HepG2 (cell line): ENCODE measurements around the gene KISS1R. TPM values are rescaled to one million over a fixed set of nuclear protein-coding genes. Genes with fewer than 3 reads are reported as not detected.
A peak's percentile ranks its signal among the peaks of the same experiment; 100 is the strongest.

Source experiments
- HMGXB3 ChIP-seq: sonication (generic); formaldehyde crosslinking; IDR thresholded peaks from 2 replicates; pipeline ENCODE4 v1.4.0; 2020; ENCODE audit warnings: missing genetic modification reagents, borderline replicate concordance
- HOXA7 ChIP-seq: sonication (generic); formaldehyde crosslinking; IDR thresholded peaks from 2 replicates; pipeline ENCODE4 v1.8.1; 2022; ENCODE audit warnings: mild to moderate bottlenecking, missing genetic modification reagents, moderate library complexity
- KLF13 ChIP-seq: sonication (generic); formaldehyde crosslinking; IDR thresholded peaks from 2 replicates; pipeline ENCODE4 v1.4.0; 2020; ENCODE audit warnings: mild to moderate bottlenecking, missing genetic modification reagents
- MTA1 ChIP-seq: sonication (generic); formaldehyde crosslinking; IDR thresholded peaks from 2 replicates; pipeline ENCODE4 v1.4.0; 2020; ENCODE audit warnings: missing genetic modification reagents, mild to moderate bottlenecking, borderline replicate concordance
- NR2F1 ChIP-seq, 2 experiments: fragments of 450-650 bp in 1 of 2; formaldehyde crosslinking in 1 of 2; IDR thresholded peaks; 2 replicates each; pipeline versions ENCODE4 v1.5.0 to v1.6.1; 2016 to 2020; ENCODE audit warnings: mild to moderate bottlenecking in 1 of 2, missing compliant biosample characterization in 1 of 2, missing genetic modification reagents in 1 of 2, moderate library complexity in 1 of 2
- PCBP2 ChIP-seq: fragments of 200-400 bp; formaldehyde crosslinking; optimal IDR thresholded peaks from 2 replicates; pipeline ENCODE3; 2018; ENCODE audit warnings: low read length, low read depth; ENCODE audit not compliant: poor library complexity, severe bottlenecking
- PRDM4 ChIP-seq: sonication (generic); formaldehyde crosslinking; IDR thresholded peaks from 2 replicates; pipeline ENCODE4 v1.9.0; 2021; ENCODE audit warnings: missing genetic modification reagents, borderline replicate concordance
- TBL1XR1 ChIP-seq: fragments of 150-350 bp; IDR thresholded peaks from 2 replicates; pipeline ENCODE4 v1.6.1; 2014; ENCODE audit warnings: borderline replicate concordance, low read length; ENCODE audit not compliant: partially characterized antibody
- WIZ ChIP-seq: sonication (generic); formaldehyde crosslinking; IDR thresholded peaks from 2 replicates; pipeline ENCODE4 v1.5.1; 2020; ENCODE audit warnings: mild to moderate bottlenecking, missing genetic modification reagents
- ZFP36 ChIP-seq: fragments of 150-350 bp; IDR thresholded peaks from 2 replicates; pipeline ENCODE4 v1.6.1; 2018; ENCODE audit warnings: borderline replicate concordance, low read length, low read depth; ENCODE audit not compliant: partially characterized antibody
- ZNF879 ChIP-seq: sonication (generic); formaldehyde crosslinking; IDR thresholded peaks from 2 replicates; pipeline ENCODE4 v1.8.1; 2023; ENCODE audit warnings: missing genetic modification reagents
- ZSCAN5A ChIP-seq: sonication (generic); formaldehyde crosslinking; IDR thresholded peaks from 2 replicates; pipeline ENCODE4 v1.8.0; 2022; ENCODE audit warnings: mild to moderate bottlenecking, missing genetic modification reagents, borderline replicate concordance
- polyA plus RNA-seq, 8 experiments: library from polyadenylated mRNA; depleted of rRNA in 3 of 8; stranded (reverse) in 7 of 8; unstranded in 1 of 8; fragments of >200 nt; fragmentation: Illumina TruSeq in 4 of 8; extraction: Trizol in 4 of 8; gene quantifications; 2 replicates each; pipeline versions ENCODE4 v1.2.1 to v1.2.3, GENCODE V29; 2011 to 2016; ENCODE audit warnings: low read depth in 4 of 8, missing spikeins in 1 of 8, mixed read lengths in 1 of 8; ENCODE audit not compliant: insufficient read depth in 1 of 8
- total RNA-seq, 5 experiments: library from RNA; depleted of rRNA; stranded (reverse); fragments of >200 nt; fragmentation: Illumina TruSeq; extraction: Trizol; gene quantifications; 2 replicates each; pipeline ENCODE4 v1.2.3, GENCODE V29; 2016; ENCODE audit warnings: low read depth in 1 of 5
- TF ChIP-seq, protein P1 (sequence below): sonication (generic); formaldehyde crosslinking; IDR thresholded peaks from 2 replicates; pipeline ENCODE4 v1.8.0; 2022; ENCODE audit warnings: mild to moderate bottlenecking, missing genetic modification reagents; ENCODE audit not compliant: insufficient replicate concordance
- TF ChIP-seq, protein P2 (sequence below), 2 experiments: sonication (generic) in 1 of 2; formaldehyde crosslinking in 1 of 2; IDR thresholded peaks; 2 replicates each; pipeline versions ENCODE4 v1.4.0 to v1.6.1; 2018 to 2020; ENCODE audit warnings: missing genetic modification reagents in 2 of 2, borderline replicate concordance in 1 of 2, low read depth in 1 of 2, mild to moderate bottlenecking in 1 of 2, missing biosample characterization in 1 of 2

KISS1R gene
- total and polyA plus RNA-seq, 2 of the 13 experiments (the other 11 are each of a cell fraction or from before 2014, with no cell fraction given) = 1.1 to 10.2 TPM

DNA sequence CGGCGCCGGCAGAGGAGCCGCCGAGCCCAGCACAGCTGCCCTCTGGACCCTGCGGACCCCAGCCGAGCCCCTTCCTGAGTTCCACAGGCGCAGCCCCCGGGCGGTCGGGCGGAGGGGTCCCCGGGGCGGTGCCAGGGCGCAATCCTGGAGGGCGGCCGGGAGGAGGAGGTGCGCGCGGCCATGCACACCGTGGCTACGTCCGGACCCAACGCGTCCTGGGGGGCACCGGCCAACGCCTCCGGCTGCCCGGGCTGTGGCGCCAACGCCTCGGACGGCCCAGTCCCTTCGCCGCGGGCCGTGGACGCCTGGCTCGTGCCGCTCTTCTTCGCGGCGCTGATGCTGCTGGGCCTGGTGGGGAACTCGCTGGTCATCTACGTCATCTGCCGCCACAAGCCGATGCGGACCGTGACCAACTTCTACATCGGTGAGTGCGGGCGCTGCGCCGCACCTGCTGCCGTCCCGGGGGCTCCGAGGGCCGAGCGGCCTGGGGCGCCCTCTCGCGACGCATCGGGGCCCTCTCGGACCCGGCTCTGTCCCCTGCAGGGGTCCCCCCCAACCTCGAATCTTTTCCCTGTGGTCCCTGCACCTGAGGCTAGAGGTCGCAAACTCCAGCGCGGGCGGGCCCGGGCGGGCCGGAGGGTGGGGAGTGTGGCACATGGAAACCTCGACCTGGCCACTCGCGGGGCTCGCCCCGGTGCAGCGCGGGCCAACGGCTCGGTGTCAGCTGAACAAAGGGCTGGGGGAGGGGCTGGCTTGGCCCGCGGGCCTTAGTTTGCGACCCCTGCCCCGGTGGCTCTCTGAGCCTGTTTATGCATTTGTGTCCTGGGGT is at the start of gene KISS1R (continued):
- no peak for TF ChIP-seq KLF13 (CRISPR knock-in tag)
- TF ChIP-seq, protein P1, sequence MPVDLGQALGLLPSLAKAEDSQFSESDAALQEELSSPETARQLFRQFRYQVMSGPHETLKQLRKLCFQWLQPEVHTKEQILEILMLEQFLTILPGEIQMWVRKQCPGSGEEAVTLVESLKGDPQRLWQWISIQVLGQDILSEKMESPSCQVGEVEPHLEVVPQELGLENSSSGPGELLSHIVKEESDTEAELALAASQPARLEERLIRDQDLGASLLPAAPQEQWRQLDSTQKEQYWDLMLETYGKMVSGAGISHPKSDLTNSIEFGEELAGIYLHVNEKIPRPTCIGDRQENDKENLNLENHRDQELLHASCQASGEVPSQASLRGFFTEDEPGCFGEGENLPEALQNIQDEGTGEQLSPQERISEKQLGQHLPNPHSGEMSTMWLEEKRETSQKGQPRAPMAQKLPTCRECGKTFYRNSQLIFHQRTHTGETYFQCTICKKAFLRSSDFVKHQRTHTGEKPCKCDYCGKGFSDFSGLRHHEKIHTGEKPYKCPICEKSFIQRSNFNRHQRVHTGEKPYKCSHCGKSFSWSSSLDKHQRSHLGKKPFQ (CRISPR knock-in tag) = no peak
- TF ChIP-seq NR2F1 (CRISPR knock-in tag; IDR thresholded peaks at IDR 0.05) = no peak
- TF ChIP-seq PCBP2 = no peak
- peak; percentile 31; the same call in 1 of the 2 replicates for TF ChIP-seq ZNF879 (CRISPR knock-in tag)
- TF ChIP-seq MTA1 (CRISPR knock-in tag) = peak; percentile 67; the same call in 1 of the 2 replicates
- TF ChIP-seq HOXA7 (CRISPR knock-in tag) = 0 out of 2 replicates have a peak, but pooled peaks have one; percentile 5
- no peak; the same call in 1 of the 2 replicates for TF ChIP-seq WIZ (CRISPR knock-in tag)
- TF ChIP-seq ZFP36 = peak; percentile 98
- TF ChIP-seq TBL1XR1 = no peak
- no peak; the same call in 1 of the 2 replicates for TF ChIP-seq ZSCAN5A (CRISPR knock-in tag)
- TF ChIP-seq, protein P2, sequence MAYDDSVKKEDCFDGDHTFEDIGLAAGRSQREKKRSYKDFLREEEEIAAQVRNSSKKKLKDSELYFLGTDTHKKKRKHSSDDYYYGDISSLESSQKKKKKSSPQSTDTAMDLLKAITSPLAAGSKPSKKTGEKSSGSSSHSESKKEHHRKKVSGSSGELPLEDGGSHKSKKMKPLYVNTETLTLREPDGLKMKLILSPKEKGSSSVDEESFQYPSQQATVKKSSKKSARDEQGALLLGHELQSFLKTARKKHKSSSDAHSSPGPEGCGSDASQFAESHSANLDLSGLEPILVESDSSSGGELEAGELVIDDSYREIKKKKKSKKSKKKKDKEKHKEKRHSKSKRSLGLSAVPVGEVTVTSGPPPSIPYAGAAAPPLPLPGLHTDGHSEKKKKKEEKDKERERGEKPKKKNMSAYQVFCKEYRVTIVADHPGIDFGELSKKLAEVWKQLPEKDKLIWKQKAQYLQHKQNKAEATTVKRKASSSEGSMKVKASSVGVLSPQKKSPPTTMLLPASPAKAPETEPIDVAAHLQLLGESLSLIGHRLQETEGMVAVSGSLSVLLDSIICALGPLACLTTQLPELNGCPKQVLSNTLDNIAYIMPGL (CRISPR knock-in tag; IDR thresholded peaks at IDR 0.05; ENCODE audit: borderline replicate concordance in 1 of 2, low read depth in 1 of 2) = peak; percentile 95 to 97
- peak; percentile 23; the same call in 1 of the 2 replicates for TF ChIP-seq HMGXB3 (CRISPR knock-in tag)
- TF ChIP-seq PRDM4 (CRISPR knock-in tag) = no peak
